Mesodermal cell (in vitro differentiated cells): Measurements from ENCODE around the gene GPR4.
"Not testable (repeated sequence)": the region's sequence is repeated elsewhere in the genome, so short reads cannot be mapped to it uniquely, and the experiment has no call there.

Experiments used
- H3K27ac ChIP-seq: 2 replicates; pipeline ENCODE4 v1.7.0; 2013; ENCODE audit warnings: mild to moderate bottlenecking, low read depth, low read length, moderate library complexity; ENCODE audit not compliant: severe bottlenecking
- H3K36me3 ChIP-seq: 2 replicates; pipeline ENCODE4 v1.7.1; 2013; ENCODE audit warnings: mild to moderate bottlenecking, low read length, moderate library complexity; ENCODE audit not compliant: control insufficient read depth, insufficient read depth
- H3K4me1 ChIP-seq: one replicate; pipeline ENCODE4 v1.7.1; 2013; ENCODE audit warnings: mild to moderate bottlenecking, low read length; ENCODE audit not compliant: insufficient read depth, control insufficient read depth, poor library complexity, severe bottlenecking
- H3K4me3 ChIP-seq: 2 replicates; pipeline ENCODE4 v1.7.0; 2013; ENCODE audit warnings: low read length, control low read depth, mild to moderate bottlenecking; ENCODE audit not compliant: insufficient read depth, poor library complexity, severe bottlenecking; ENCODE audit errors: extremely low read depth
- H3K9me3 ChIP-seq: 2 replicates; pipeline ENCODE4 v1.7.1; 2013; ENCODE audit warnings: mild to moderate bottlenecking, low read length, moderate library complexity; ENCODE audit not compliant: control insufficient read depth
- WGBS, 2 experiments: methylation state at CpG; one replicate each; pipeline ENCODE4 v1.1.5; 2013; ENCODE audit warnings: missing lambda C conversion rate in 2 of 2; ENCODE audit not compliant: insufficient coverage in 2 of 2; 5-methylcytosine and 5-hydroxymethylcytosine counted together

Gene GPR4

GRCh38 chr19:45638930-45639729 lies 37.1 kb upstream of the GPR4 start, which contains the start of gene EML2:
TSS of gene EML2 (minus strand) at chr19:45639397. CDS start at chr19:45639376, 21 bp downstream.
- Histone ChIP-seq H3K9me3 (no peaks in the 10 kb centered on the region), H3K36me3 (no peaks in the 10 kb centered on the region), H3K4me3 (peak within 1 kb of the TSS; percentile 42), H3K4me1 (peaks cover 14% of the 10 kb centered on the region), H3K27ac (peak within 1 kb of the TSS; percentile 33)
- 14 to 15% methylated on average over 29 to 40 of the region's 52 CpGs for WGBS, 2 experiments

GRCh38 chr19:45637890-45638667 lies 36.1 kb upstream of the GPR4 start:
- peak overlapping the region; percentile 33 for H3K27ac ChIP-seq
- no peaks in the 10 kb centered on the region for H3K9me3 ChIP-seq
- peak overlapping the region; percentile 42 for H3K4me3 ChIP-seq
- no peaks in the 10 kb centered on the region for H3K36me3 ChIP-seq
- 63 to 71% methylated on average over 14 to 19 of the region's 19 CpGs for WGBS, 2 experiments
- H3K4me1 ChIP-seq: peaks cover 13% of the 10 kb centered on the region

GRCh38 chr19:45636902-45637301 lies 34.9 kb upstream of the GPR4 start:
- Histone ChIP-seq H3K36me3 (no peaks in the 10 kb centered on the region), H3K4me1 (peaks cover 17% of the 10 kb centered on the region), H3K27ac (no peak overlapping the region), H3K4me3 (no peak overlapping the region), H3K9me3 (no peaks in the 10 kb centered on the region)
- 80% methylated on average over 1 of the region's 2 CpGs; no CpG with 5 or more reads in 1 of the 2 experiments for WGBS, 2 experiments

GRCh38 chr19:45636275-45636674 lies 34.3 kb upstream of the GPR4 start:
- Histone ChIP-seq H3K4me1 (peaks cover 16% of the 10 kb centered on the region), H3K36me3 (no peaks in the 10 kb centered on the region), H3K27ac (no peak overlapping the region), H3K4me3 (no peak overlapping the region), H3K9me3 (no peaks in the 10 kb centered on the region)
- WGBS, 2 experiments: 86 to 100% methylated on average over 1 of the region's 1 CpG

GRCh38 chr19:45632468-45633196 lies 30.6 kb upstream of the GPR4 start:
- 23 to 30% methylated on average over 11 to 15 of the region's 27 CpGs for WGBS, 2 experiments
- Histone ChIP-seq H3K36me3 (peaks cover 17% of the 10 kb centered on the region), H3K4me3 (no peak overlapping the region), H3K9me3 (no peaks in the 10 kb centered on the region), H3K4me1 (peaks cover 13% of the 10 kb centered on the region), H3K27ac (no peak overlapping the region)

GRCh38 chr19:45630463-45630862 lies 28.5 kb upstream of the GPR4 start:
- Histone ChIP-seq H3K9me3 (no peaks in the 10 kb centered on the region), H3K4me1 (peaks cover 11% of the 10 kb centered on the region), H3K27ac (no peak overlapping the region), H3K36me3 (peaks cover 31% of the 10 kb centered on the region), H3K4me3 (no peak overlapping the region)
- WGBS, 2 experiments: 83 to 89% methylated on average over 1 to 2 of the region's 2 CpGs

- peaks cover 32% of the 10 kb centered on the region for H3K36me3 ChIP-seq
- H3K4me1 ChIP-seq: peaks cover 11% of the 10 kb centered on the region
- H3K4me3 ChIP-seq: no peak overlapping the region
- WGBS, 2 experiments: 89 to 92% methylated on average over 2 to 3 of the region's 4 CpGs
- H3K27ac ChIP-seq: no peak overlapping the region
- no peaks in the 10 kb centered on the region for H3K9me3 ChIP-seq
These were observed 27.7 kb upstream of the GPR4 start for GRCh38 chr19:45629704-45630103.

GRCh38 chr19:45628219-45628618 lies 26.2 kb upstream of the GPR4 start:
- Histone ChIP-seq H3K4me1 (peaks cover 10% of the 10 kb centered on the region), H3K36me3 (peaks cover 38% of the 10 kb centered on the region)
- H3K27ac ChIP-seq, H3K4me3 ChIP-seq, H3K9me3 ChIP-seq: not testable (repeated sequence)
- WGBS, 2 experiments: 92 to 96% methylated on average over 4 to 7 of the region's 7 CpGs

- Histone ChIP-seq H3K4me3 (no peak overlapping the region), H3K27ac (no peak overlapping the region), H3K36me3 (peaks cover 53% of the 10 kb centered on the region), H3K9me3 (no peaks in the 10 kb centered on the region), H3K4me1 (no peaks in the 10 kb centered on the region)
- 85 to 100% methylated on average over 1 of the region's 1 CpG for WGBS, 2 experiments
These were observed 22.0 kb upstream of the GPR4 start for GRCh38 chr19:45623984-45624383.

GRCh38 chr19:45621976-45622503 lies 20.0 kb upstream of the GPR4 start:
- Histone ChIP-seq H3K9me3 (no peaks in the 10 kb centered on the region), H3K36me3 (peaks cover 54% of the 10 kb centered on the region), H3K4me1 (no peaks in the 10 kb centered on the region), H3K4me3 (no peak overlapping the region), H3K27ac (no peak overlapping the region)
- 89 to 92% methylated on average over 4 to 6 of the region's 6 CpGs for WGBS, 2 experiments
